Lower leg skin (tissue), 3 donors: ENCODE data around the gene CCM2.

Experiments
- POLR2A ChIP-seq, 2 donors: fragments of 450-650 bp; IDR thresholded peaks; one replicate each; pipeline ENCODE4 v1.6.1; 2016 to 2017; ENCODE audit warnings: antibody characterized with exemption in 2 of 2, mild to moderate bottlenecking in 1 of 2, moderate library complexity in 1 of 2
- TF ChIP-seq, protein P1 (sequence below), 3 donors: fragments of 450-650 bp; IDR thresholded peaks; one replicate each; pipeline ENCODE4 v1.5.1; 2016; ENCODE audit warnings: antibody characterized with exemption in 3 of 3, mild to moderate bottlenecking in 3 of 3, moderate library complexity in 2 of 3

DNA sequence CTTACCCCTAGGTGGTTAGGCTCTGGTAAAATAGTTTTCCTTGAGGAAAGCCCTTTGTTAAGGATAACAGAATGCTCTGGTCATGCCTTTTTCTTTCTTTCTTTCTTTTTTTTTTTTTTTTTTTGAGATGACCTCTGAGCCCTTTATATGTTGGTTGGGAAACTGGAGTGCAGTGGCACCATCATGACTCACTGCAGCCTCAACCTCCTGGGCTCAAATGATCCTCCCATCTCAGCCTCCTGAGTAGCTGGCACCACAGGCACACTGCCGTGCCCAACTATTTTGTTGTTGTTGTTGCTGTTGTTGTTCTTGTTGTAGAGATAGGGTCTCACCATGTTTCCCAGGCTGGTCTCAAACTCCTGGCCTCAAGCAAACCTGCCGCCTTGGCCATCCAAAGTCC, 61.4 kb downstream of the CCM2 start:
- TF ChIP-seq, protein P1, sequence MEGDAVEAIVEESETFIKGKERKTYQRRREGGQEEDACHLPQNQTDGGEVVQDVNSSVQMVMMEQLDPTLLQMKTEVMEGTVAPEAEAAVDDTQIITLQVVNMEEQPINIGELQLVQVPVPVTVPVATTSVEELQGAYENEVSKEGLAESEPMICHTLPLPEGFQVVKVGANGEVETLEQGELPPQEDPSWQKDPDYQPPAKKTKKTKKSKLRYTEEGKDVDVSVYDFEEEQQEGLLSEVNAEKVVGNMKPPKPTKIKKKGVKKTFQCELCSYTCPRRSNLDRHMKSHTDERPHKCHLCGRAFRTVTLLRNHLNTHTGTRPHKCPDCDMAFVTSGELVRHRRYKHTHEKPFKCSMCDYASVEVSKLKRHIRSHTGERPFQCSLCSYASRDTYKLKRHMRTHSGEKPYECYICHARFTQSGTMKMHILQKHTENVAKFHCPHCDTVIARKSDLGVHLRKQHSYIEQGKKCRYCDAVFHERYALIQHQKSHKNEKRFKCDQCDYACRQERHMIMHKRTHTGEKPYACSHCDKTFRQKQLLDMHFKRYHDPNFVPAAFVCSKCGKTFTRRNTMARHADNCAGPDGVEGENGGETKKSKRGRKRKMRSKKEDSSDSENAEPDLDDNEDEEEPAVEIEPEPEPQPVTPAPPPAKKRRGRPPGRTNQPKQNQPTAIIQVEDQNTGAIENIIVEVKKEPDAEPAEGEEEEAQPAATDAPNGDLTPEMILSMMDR (IDR thresholded peaks at IDR 0.05) = no peak
- no peak for TF ChIP-seq POLR2A (IDR thresholded peaks at IDR 0.05)
